ENCODE measurements around the gene DCAF12.
"Not testable (repeated sequence)": the region's sequence is repeated elsewhere in the genome, so short reads cannot be mapped to it uniquely, and the experiment has no call there.

The DCAF12 gene
- 52.5 to 68.5 reads per million in 2 experiments for total RNA-seq

DNA sequence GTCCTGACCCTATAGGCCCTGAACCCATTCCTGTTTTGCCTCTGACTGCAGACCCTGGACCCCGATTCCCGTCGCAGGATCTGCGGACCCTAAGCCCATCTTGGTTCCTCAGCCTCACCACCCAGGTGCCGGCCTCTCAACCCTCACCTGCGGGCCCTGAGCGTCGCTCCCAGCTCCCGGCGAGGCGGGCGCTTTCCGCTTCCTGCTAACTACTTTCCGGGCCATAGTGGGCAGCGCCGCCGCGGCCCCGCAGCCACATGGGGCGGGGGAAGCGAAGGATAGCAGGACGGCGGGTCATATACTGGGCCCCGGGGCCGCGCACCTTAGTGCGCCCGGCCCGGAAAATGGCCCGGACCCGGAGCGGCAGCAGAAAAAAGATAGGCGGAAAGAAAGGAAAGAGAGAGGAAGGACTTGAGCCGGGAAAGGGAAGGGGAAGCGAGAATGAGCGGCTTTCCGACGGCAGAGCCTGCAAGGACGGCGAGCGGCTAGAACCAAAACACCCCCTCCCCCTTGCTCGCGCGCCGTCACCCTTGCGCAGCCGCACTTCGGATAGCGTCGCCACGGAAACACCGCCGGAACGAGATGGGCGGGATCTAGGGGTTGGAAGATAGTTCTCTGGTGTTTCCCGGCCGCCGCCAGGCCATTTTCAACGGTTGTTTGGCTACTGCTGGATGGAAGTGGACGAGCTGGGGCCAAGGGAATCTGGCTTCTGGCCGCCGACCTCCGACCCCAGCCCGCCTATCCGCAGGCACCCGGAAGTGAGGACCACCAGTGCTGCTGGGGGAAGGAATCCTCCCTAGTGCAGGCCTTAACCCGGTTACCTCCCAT is at the start of gene DCAF12:
TSS of gene DCAF12 (minus strand) at position 492 of the 828 bp plus-strand sequence. CDS start at position 225, 267 bp downstream.
- peak; percentile 84 for DNase-seq (ENCODE audit: low read depth)

DNA sequence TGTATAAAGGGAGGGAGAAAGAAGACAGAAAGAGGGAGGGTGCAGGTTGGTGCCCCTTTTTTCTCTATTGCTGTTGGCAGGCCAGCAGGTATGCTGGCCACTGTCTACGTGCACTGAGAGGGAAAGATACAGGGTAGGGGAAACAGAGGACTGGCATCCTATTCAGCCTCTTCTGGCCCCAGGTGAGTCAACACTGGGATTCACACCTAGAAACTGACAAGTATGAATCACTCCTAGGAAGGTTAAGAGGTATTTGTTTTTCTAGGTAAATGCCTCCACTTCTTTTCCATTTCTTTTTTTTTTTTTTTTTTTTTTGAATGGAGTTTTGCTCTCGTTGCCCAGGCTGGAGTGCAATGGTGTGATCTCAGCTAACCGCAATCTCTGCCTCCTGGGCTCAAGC is 49.6 kb upstream of the DCAF12 start:
- no peak for DNase-seq (ENCODE audit: low read depth)

DNA sequence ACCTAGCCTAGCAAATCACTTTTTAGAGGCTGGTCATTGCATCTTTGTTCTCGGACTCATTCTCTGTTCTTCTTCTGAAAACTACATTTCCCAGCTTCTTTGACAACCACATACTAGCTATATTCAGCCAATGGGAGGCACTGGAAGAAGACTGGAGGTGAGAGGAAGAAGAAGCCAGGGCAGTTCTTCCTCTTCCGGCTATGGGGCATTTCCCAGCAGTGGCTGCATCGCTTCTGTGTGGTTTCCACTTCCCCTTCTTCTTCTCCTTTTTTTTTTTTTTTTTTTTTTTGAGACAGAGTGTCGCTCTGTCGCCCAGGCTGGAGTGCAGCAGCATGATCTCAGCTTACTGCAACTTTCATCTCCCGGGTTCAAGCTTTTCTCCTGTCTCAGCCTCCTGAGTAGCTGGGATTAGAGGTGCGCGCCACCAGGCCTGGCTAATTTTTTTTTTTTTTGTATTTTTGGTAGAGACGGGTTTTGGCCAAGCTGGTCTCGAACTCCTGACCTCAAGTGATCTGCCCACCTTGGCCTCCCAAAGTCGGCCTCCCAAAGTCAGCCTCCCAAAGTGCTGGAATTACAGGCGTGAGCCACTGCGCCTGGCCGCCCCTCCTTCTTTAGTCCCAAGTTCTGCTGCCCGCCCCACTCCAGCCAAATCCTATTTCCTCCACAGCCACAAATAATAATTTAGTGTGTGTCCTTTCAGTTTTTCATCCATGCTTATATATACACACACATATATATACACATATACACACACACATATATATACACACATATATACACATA is 45.4 kb upstream of the DCAF12 start:
- peak; percentile 17 for DNase-seq (ENCODE audit: low read depth)

DNA sequence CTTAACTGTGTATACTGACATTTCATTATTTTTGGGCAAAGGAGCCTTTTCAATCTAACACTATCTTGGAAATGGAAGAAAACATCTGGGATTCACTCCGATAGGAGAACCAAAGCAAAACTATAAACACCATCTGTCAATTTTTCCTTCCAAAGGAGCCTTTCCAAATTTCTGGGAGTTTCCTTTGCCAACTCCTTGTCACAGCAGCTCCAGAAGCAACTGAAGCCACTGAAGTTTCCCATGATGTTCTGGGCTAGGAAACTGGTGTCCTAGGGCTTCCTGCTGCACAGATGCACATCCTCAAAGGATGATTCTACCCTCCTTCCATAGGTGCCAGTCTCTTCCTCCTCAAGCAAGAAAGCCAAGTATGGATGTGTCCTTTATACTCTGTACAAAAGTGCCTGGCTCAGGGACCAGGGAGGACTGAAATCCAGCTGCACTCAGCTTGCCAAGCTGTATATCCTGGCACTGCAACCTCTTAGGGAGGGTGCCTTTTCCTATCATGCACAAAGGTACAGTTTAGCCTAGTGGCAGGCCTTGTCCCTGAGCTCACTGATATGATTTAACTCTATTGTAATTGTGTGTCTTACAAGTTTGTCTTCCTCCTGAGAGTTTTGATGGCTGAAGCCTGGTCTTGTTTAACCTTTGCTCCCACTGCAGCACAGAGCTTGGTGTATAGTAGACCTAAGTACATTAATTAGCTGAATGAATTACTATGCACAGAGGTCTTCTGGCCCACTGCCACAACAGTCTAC is 43.9 kb upstream of the DCAF12 start:
- DNase-seq (ENCODE audit: low read depth) = no peak

DNA sequence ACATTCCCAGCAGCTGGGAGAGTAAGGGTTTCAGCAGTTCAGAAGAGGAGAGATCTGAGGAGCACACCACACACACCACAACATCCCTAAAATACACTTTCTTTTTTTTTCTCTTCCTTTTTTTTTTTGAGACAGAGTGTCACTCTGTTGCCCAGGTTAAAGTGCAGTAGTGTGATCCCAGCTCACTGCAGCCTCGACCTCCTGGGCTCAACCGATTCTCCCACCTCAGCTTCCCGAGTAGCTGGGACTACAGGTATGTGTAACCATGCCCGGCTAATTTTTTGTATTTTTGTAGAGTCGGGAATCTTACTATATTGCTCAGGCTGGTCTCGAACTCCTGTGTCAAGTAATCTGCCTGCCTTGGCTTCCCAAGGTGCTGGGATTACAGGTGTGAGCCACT is 42.6 kb upstream of the DCAF12 start:
- DNase-seq (ENCODE audit: low read depth) = no peak

DNA sequence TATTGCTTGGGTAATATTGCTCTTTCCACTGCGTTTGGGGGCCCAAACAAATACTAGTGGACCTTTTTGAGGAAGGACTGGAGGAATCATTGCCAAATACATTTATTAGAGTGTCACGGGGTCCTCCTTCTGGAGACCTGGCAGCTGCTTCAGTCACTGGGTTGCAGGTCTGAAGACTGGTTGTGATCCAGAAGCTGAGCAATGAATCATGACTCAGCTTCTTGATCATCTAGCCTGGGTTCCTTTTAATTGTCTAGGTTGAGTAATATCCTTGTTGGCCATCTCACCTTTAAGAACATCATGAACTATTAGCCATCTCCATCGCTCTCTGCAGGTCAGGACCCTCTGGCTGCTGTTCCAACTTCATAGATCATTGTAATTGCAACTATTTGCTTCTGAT is 36.9 kb upstream of the DCAF12 start:
- DNase-seq (ENCODE audit: low read depth) = no peak

DNA sequence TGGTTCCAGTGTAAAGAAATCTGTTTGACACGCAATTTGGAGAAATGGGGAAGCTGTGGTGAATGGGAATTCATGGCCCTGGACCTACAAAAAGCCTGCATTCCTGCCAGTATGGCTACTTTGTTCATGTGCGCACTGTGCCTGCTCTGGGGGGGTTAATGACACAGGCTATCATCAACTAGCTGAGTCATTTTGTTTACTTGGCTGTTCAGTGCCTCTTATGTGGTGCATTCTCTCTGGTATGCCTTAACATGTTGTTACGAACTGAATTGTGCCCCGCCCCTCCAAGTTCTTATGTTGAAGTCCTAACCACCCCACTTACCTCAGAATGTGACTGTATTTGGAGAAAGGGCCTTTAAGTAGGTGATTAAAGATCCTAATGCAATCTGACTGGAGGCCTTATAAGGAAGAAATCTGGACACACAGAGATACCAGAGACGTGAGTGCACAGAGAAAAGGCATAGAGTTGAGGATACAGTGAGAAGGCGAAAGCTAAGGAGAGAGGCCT is 31.9 kb upstream of the DCAF12 start:
- no peak for DNase-seq (ENCODE audit: low read depth)

DNA sequence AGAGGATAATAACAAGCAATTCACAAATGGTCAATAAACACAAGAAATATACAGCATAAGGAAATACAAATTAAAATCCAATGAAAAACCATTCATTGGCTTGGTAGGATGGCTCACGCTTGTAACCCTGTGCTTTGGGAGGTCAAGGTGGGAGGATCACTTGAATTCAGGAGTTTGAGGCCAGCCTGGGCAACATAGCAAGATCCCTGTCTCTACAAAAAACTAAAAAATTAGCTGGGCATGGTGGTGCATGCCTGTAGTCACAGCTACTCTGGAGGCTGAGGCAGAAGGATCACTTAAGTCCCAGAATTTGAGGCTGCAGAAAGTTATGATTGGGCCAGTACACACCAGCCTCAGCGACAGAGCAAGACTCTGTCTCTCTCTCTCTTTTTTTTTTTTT is 31.4 kb upstream of the DCAF12 start:
- no peak for DNase-seq (ENCODE audit: low read depth)

DNA sequence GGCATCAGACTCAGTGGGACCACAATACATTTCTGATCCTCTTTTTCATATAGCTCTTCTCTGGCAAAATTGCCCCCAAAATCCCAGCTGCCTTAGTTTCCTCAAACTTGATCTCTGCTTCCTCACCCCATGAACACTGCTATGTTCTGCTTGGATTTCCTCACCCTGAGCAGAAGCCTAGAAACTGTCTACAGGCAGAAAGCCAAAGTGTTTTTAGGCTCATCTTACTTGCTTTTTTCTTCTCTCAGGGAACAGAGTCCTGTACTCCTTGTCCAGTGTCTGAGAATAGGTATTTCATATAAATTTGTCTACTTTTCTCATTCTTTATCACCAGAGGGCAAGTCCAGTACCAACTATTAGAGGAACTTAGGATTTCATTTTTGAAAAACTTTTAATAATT is 30.8 kb upstream of the DCAF12 start:
- no peak for DNase-seq (ENCODE audit: low read depth)

DNA sequence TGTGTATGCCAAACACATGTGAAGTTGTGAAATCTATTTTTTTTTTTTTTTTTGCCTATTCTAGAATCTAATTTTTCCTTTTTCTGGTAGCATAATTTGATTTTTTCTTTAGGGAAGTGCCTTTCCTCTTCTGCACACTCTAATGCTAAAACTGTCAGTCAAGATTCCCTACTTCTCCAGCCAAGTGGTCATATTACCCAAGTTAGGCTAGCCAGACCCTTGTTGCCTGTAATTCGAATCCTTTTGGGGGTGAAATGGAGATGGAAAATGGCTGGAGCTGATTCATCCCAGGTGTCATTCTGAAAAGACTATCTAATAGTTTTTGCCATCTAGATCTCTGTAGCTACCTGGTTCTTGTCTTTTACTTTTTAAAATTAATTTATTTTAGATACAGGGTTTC is 27.6 kb upstream of the DCAF12 start:
- DNase-seq (ENCODE audit: low read depth) = no peak

DNA sequence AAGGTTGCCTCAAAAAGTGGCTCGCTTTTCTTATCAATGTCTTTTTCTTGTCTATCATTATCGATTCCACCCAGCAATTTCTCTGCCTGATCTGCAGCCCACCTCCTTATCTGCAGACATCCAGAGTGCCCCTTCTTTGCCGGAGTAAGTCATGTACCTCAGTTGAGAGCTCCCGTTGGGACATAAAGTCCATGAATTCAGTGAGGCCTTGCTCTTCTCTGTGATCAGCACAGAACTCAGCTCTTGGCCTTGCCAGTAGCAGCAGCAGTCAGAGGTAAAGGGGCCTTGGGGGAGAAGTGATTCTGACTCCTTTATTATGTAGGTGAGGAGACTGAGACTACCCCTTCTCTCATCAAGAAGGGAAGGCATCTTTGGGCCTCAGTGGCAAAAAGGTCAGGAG is 24.9 kb upstream of the DCAF12 start:
- no peak for DNase-seq (ENCODE audit: low read depth)

DNA sequence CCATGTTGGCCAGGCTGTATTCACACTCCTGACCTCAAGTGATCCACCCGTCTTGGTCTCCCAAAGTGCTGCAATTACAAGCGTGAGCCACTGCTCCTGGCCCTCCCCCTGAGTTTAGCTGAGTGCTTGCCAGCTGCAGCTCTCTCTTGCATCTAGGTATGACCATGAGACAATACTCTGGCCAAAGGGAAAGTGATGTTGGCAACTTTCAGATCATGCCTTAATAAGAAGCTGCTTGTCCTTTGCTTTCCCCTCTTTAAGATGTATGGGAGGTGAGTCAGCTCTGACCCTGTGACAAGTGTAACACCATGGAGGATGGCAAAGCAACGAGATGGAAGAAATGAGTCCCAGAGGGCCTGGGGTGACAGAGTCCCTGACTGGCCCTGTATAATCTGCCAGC is 18.7 kb upstream of the DCAF12 start:
- no peak for DNase-seq (ENCODE audit: low read depth)

DNA sequence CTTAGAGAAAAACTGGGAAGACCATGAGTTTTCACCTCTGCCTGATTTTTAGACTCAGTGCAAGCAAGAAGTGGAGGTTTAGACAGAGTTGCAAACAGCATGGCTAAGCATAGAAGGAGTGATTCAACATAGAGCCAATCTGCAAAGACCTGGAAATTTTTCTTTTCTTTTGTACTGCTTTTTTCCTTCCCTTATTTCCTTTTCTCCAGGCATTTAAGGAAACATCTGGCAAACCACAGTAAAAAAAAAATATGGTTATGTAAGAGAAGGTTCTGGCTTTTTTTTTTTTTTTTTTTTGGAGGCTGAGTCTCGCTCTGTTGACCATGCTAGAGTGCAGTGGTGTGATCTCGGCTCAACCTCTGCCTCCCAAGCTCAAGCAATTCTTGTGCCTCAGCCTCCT is 16.6 kb upstream of the DCAF12 start:
- DNase-seq (ENCODE audit: low read depth) = no peak

DNA sequence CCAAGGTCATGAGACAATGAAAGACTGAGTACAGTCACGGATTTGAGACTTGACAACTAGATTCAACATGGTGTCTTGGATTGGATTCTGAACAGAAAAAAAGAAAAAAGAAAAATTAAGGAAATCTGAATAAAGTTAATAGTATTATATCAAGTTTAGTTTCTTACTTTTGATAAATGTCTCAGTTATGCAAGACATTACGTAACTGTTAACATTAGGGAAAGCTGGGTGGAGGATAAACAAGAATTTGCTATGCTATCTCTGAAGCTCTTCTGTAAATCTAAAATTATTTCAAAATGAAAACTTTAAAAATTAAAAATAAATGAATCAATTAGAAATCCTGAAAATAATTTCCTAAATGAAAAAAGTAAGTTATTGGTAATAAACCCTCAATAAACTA is 14.4 kb upstream of the DCAF12 start:
- DNase-seq (ENCODE audit: low read depth) = no peak

DNA sequence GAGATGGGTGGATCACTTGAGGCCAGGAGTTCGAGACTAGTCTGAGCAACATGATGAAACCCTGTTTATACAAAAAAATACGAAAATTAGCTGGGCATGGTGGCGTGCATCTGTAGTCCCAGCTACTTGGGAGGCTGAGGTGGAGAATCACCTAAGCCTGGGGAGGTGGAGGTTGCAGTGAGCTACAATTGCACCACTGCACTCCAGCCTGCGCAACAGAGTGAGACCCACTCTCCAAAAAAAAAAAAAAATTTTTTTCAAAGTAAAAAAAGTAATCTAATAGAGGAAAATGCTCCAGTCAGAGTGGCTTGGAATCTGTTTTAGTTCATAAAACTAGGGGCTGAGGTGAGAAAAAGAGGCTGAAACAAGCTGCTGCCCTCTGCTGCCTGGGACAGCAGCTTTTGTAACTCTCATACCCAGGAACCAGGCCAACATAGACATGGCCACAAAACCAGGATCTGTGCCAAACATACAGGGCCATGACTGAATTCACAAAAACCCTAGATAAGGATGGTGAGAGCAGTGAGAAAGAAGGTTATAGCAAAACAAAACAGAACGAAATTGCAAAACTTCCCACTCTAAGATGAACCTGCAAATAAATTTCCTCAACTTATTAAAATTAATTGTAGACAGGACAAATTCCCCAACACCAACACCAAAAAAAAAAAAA is 13.1 kb upstream of the DCAF12 start:
- DNase-seq (ENCODE audit: low read depth) = no peak

DNA sequence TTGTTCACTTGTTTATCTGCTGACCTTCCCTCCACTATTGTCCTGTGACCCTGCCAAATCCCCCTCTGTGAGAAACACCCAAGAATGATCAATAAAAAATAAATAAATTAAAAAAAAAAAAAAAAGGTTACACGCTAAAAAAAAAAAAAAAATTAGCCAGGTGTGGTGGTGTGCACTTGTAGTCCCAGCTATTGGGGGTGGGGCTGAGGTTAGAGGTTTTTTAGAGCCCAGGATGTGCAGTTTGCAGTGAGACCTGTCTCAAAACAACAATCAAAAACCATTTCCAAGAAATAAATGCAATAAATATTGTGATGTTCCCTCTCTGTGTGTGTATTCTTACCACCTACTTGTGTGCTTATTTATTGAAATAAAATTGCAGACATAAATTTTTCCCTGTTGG is 12.1 kb upstream of the DCAF12 start:
- DNase-seq (ENCODE audit: low read depth) = not testable (repeated sequence)

DNA sequence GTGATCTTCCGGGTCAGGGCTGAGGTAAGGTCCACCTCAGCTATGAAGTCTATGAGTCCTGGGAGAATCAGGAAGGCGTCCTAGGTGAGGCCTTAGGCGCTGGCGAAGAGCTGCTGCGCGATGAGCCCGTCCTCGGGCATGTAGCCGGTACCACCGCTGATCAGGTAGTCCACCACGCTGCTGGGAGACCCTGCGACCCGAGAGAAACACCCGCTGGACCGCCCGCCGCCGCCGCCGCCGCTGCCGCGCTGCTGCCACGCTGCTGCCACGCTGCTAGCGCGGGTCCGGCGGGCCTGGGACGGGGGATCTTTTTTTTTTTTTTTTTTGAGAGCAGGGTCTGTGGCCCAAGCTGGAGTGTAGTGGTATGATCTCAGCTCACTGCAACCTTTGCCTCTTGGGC is 8.0 kb upstream of the DCAF12 start:
- DNase-seq (ENCODE audit: low read depth) = no peak

DNA sequence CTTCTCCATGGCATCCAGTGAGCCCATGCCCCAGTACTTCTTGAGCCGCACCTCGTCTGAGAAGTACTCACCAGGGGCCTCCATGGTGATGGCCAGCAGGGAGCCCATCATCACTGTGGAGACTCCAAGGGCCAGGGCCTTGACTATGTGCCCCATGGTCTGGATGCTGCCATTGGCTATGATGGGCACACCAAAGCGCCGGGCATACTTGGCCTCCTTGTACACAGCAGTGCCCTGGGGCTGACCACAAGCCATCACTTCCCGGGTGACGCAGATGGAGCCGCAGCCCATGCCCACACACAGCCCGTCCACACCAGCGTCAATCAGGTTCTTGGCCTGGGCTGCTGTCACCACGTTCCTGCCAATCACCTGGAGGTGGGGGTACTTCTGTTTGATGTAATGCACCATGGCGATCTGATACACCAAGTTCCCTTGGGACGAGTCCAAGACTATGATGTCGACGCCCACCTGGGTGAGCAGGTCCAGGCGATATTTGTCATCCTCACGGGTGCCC is 7.0 kb upstream of the DCAF12 start:
- DNase-seq (ENCODE audit: low read depth) = no peak

DNA sequence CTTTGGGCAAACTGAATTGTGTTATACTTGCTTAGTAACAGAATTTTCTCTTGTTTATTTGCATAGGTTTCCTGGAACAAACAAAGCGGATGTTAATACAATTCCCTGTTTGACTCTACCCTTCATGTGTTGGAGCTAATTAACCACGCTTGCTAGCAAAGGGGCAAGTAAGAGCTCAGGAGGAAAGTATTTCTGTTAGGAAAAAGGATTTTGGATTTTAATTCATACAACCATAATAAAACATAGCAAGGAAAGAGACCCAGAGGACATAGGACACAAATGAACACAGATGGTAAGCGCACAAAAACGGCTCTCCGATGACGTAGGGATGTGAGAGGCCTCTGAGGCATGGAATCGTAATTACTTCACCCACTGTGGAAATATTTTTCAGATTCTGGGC is 5.1 kb upstream of the DCAF12 start:
- no peak for DNase-seq (ENCODE audit: low read depth)

DNA sequence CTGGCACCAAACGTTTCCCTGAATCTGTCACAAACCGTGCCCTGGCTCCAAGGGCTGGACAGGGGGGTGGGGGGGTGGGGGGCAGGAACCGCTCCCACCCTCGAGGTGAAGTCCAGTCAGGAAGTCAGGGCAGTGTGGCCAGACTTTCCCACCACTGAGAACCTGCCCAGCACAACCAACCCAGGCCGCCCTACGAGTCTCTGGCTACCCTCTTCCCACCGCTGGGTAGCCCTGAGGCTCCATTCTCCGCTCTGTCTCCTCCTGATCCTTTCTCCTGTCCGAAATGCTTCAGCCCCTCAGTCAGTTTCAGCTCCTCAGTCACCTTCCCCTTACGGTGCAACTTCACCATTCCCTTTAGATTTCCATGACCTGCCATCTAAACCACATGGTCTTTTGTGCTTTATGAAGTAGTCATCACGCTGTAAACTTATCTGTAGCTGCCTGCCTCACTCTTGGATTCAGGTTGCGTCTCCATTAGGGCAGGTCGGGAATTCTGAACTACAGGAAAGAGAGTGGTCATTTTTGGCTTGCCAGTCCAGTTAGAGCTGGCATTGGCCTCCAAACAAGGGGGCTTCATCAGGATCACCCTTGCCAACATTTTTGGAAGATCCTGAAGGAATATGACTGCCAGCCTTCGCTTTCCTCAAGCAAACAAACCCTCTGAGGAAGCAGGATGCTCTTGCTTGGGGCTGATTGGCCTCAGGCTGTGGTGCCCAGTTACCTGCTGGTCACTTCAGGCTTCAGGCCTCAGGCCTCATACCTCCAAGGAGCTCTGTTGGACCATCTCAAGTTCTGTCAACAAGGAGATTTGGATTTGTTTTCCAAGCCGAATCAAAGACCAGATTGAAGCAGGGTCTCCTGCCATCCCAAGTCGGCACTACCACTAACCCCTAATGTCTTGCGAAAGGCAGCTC is 794 bp upstream of the DCAF12 start:
- DNase-seq (ENCODE audit: low read depth) = no peak

Data from T follicular helper cell (primary cell).